WTC11 (cell line): ENCODE results near the gene USP22.

Experiments
- TF ChIP-seq, protein P1 (sequence below): sonication (generic); formaldehyde crosslinking; IDR thresholded peaks from 2 replicates; pipeline ENCODE4 v1.8.0; 2022; ENCODE audit warnings: missing genetic modification reagents
- TF ChIP-seq, protein P2 (sequence below): fragments of 200-600 bp; IDR thresholded peaks from 2 replicates; pipeline ENCODE4 v1.8.0; 2022; ENCODE audit warnings: antibody characterized with exemption

DNA sequence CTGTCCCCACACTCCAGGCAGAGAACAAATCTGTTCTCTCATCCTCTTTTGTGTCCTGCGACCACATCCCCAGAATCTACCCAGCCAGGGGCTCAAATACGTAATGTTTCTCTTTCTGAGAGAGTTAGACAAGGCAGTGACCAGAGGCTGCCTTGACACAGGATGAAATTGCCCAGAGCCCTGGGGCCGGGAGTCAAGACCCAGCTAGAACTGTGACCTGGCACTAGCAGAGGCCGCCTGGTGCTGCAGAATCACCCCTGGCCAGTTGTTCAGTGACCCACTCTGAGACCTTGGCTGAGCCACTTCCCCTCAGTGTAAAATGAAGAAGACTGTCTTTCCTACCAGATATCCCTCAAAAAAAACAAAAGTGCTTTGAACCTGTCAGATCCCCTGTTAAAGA, 72.5 kb downstream of the USP22 start:
- TF ChIP-seq, protein P1, sequence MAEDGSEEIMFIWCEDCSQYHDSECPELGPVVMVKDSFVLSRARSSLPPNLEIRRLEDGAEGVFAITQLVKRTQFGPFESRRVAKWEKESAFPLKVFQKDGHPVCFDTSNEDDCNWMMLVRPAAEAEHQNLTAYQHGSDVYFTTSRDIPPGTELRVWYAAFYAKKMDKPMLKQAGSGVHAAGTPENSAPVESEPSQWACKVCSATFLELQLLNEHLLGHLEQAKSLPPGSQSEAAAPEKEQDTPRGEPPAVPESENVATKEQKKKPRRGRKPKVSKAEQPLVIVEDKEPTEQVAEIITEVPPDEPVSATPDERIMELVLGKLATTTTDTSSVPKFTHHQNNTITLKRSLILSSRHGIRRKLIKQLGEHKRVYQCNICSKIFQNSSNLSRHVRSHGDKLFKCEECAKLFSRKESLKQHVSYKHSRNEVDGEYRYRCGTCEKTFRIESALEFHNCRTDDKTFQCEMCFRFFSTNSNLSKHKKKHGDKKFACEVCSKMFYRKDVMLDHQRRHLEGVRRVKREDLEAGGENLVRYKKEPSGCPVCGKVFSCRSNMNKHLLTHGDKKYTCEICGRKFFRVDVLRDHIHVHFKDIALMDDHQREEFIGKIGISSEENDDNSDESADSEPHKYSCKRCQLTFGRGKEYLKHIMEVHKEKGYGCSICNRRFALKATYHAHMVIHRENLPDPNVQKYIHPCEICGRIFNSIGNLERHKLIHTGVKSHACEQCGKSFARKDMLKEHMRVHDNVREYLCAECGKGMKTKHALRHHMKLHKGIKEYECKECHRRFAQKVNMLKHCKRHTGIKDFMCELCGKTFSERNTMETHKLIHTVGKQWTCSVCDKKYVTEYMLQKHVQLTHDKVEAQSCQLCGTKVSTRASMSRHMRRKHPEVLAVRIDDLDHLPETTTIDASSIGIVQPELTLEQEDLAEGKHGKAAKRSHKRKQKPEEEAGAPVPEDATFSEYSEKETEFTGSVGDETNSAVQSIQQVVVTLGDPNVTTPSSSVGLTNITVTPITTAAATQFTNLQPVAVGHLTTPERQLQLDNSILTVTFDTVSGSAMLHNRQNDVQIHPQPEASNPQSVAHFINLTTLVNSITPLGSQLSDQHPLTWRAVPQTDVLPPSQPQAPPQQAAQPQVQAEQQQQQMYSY (CRISPR knock-in tag), result no peak
- TF ChIP-seq, protein P2, sequence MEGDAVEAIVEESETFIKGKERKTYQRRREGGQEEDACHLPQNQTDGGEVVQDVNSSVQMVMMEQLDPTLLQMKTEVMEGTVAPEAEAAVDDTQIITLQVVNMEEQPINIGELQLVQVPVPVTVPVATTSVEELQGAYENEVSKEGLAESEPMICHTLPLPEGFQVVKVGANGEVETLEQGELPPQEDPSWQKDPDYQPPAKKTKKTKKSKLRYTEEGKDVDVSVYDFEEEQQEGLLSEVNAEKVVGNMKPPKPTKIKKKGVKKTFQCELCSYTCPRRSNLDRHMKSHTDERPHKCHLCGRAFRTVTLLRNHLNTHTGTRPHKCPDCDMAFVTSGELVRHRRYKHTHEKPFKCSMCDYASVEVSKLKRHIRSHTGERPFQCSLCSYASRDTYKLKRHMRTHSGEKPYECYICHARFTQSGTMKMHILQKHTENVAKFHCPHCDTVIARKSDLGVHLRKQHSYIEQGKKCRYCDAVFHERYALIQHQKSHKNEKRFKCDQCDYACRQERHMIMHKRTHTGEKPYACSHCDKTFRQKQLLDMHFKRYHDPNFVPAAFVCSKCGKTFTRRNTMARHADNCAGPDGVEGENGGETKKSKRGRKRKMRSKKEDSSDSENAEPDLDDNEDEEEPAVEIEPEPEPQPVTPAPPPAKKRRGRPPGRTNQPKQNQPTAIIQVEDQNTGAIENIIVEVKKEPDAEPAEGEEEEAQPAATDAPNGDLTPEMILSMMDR, result no peak
